IMR-90 (cell line): ENCODE data around the gene NTRK3. TPM values are rescaled to one million over a fixed set of nuclear protein-coding genes. Genes with fewer than 3 reads are reported as not detected.

Experiments used
- ATAC-seq: fragments of 200-7000 bp; cut with Tn5 transposase; 2 replicates; pipeline ENCODE4 v1.9.1; 2020; ENCODE audit warnings: low read depth, mild to moderate bottlenecking, moderate library complexity
- BruUV-seq: library from RNA; stranded (reverse); fragments of 400-500 nt; replicated peaks from 2 replicates; lab custom pipeline; 2021; lab: Mats Ljungman, UMichigan
- CTCF ChIA-PET: fragments of 300-600 bp; formaldehyde crosslinking; extraction: SDS; loops from one replicate; lab custom pipeline; 2021; ENCODE audit warnings: antibody characterized with exemption; lab: Yijun Ruan, JAX
- POLR2A ChIA-PET: fragments of 300-600 bp; sonication (Branson Sonifier 250); formaldehyde crosslinking; loops from one replicate; lab custom pipeline; 2022; ENCODE audit warnings: antibody characterized with exemption; ENCODE audit not compliant: unreplicated experiment; lab: Charles Lee
- DNase-seq: peaks from one replicate; pipeline ENCODE4 v3.0.0; 2013
- H2AFZ ChIP-seq: replicated peaks from 2 replicates; pipeline ENCODE3; 2013; ENCODE audit warnings: low read length, mild to moderate bottlenecking; ENCODE audit not compliant: poor library complexity
- H2AK5ac ChIP-seq: 2 replicates; pipeline ENCODE4 v1.6.1; 2013; ENCODE audit warnings: low read depth, low read length, inconsistent platforms
- H2AK9ac ChIP-seq: replicated peaks from 2 replicates; pipeline ENCODE3; 2013; ENCODE audit warnings: mild to moderate bottlenecking, low read depth, low read length, moderate library complexity; ENCODE audit not compliant: poor library complexity
- H2BK120ac ChIP-seq: 2 replicates; pipeline ENCODE4 v1.6.1; 2013; ENCODE audit warnings: low read depth, low read length, inconsistent platforms
- H2BK15ac ChIP-seq: 3 replicates; pipeline ENCODE4 v1.6.1; 2013; ENCODE audit warnings: low read depth, low read length, inconsistent platforms
- H2BK20ac ChIP-seq: 2 replicates; pipeline ENCODE4 v1.6.1; 2013; ENCODE audit warnings: low read depth, mild to moderate bottlenecking, inconsistent platforms, low read length, moderate library complexity
- H2BK5ac ChIP-seq: 2 replicates; pipeline ENCODE4 v1.6.1; 2013; ENCODE audit warnings: mild to moderate bottlenecking, low read depth, low read length, inconsistent platforms; ENCODE audit not compliant: poor library complexity, severe bottlenecking
- H3K14ac ChIP-seq: replicated peaks from 2 replicates; pipeline ENCODE4 v1.6.1; 2013; ENCODE audit warnings: low read depth, low read length, inconsistent platforms
- H3K18ac ChIP-seq: 2 replicates; pipeline ENCODE4 v1.6.1; 2013; ENCODE audit warnings: low read depth, low read length, control low read depth
- H3K23ac ChIP-seq: 2 replicates; pipeline ENCODE4 v1.6.1; 2013; ENCODE audit warnings: low read depth, low read length, inconsistent platforms
- H3K27ac ChIP-seq: 2 replicates; pipeline ENCODE4 v1.5.1; 2013; ENCODE audit warnings: mild to moderate bottlenecking, control low read depth, low read length; ENCODE audit not compliant: insufficient read depth
- H3K27me3 ChIP-seq: 2 replicates; pipeline ENCODE4 v1.6.1; 2013; ENCODE audit warnings: low read length; ENCODE audit not compliant: control insufficient read depth, insufficient read depth
- H3K36me3 ChIP-seq: 2 replicates; pipeline ENCODE4 v1.6.1; 2013; ENCODE audit warnings: low read length, mixed read lengths; ENCODE audit not compliant: control insufficient read depth, insufficient read depth
- H3K4ac ChIP-seq: 2 replicates; pipeline ENCODE4 v1.6.1; 2013; ENCODE audit warnings: low read depth, low read length, inconsistent platforms
- H3K4me1 ChIP-seq: 2 replicates; pipeline ENCODE4 v1.6.1; 2013; ENCODE audit warnings: low read length, mixed read lengths; ENCODE audit not compliant: control insufficient read depth, insufficient read depth
- H3K4me2 ChIP-seq: 2 replicates; pipeline ENCODE4 v1.6.1; 2013; ENCODE audit warnings: low read depth, mild to moderate bottlenecking, control low read depth, low read length, moderate library complexity
- H3K4me3 ChIP-seq: 2 replicates; pipeline ENCODE4 v1.5.1; 2013; ENCODE audit warnings: low read depth, mild to moderate bottlenecking, control low read depth, low read length, moderate library complexity; ENCODE audit not compliant: insufficient read depth
- H3K56ac ChIP-seq: 2 replicates; pipeline ENCODE4 v1.6.1; 2013; ENCODE audit warnings: low read length, inconsistent platforms; ENCODE audit not compliant: insufficient read depth; ENCODE audit errors: extremely low read depth
- H3K79me1 ChIP-seq, 2 experiments: 2 replicates each; pipeline ENCODE4 v1.6.1; 2013; ENCODE audit warnings: low read length in 2 of 2, inconsistent platforms in 1 of 2, low read depth in 1 of 2
- H3K9ac ChIP-seq: 2 replicates; pipeline ENCODE4 v1.6.1; 2013; ENCODE audit warnings: low read depth, low read length, control low read depth
- H3K9me1 ChIP-seq: 2 replicates; pipeline ENCODE4 v1.6.1; 2013; ENCODE audit warnings: low read length, inconsistent platforms; ENCODE audit not compliant: insufficient read depth
- H3K9me3 ChIP-seq: 2 replicates; pipeline ENCODE4 v1.6.1; 2013; ENCODE audit warnings: low read length; ENCODE audit not compliant: control insufficient read depth, insufficient read depth
- H4K20me1 ChIP-seq: 2 replicates; pipeline ENCODE4 v1.6.1; 2013; ENCODE audit warnings: low read length, inconsistent platforms; ENCODE audit not compliant: insufficient read depth
- H4K5ac ChIP-seq: 2 replicates; pipeline ENCODE4 v1.6.1; 2013; ENCODE audit warnings: mild to moderate bottlenecking, low read depth, low read length, control low read depth
- H4K8ac ChIP-seq, 2 experiments: 2 replicates each; pipeline ENCODE4 v1.6.1; 2013; ENCODE audit warnings: low read depth in 2 of 2, low read length in 2 of 2, control low read depth in 1 of 2, inconsistent platforms in 1 of 2
- H4K91ac ChIP-seq: 2 replicates; pipeline ENCODE4 v1.6.1; 2013; ENCODE audit warnings: low read depth, low read length, inconsistent platforms; ENCODE audit not compliant: insufficient read depth
- BHLHE40 ChIP-seq: fragments of 150-350 bp; IDR thresholded peaks from 2 replicates; pipeline ENCODE4 v1.6.1; 2016; ENCODE audit warnings: mild to moderate bottlenecking, low read depth, low read length
- CEBPB ChIP-seq: IDR thresholded peaks from 2 replicates; pipeline ENCODE4 v1.6.1; 2012; ENCODE audit warnings: low read depth, low read length, improper control_type of control experiment
- CHD1 ChIP-seq: IDR thresholded peaks from 2 replicates; pipeline ENCODE4 v1.6.1; 2012; ENCODE audit warnings: low read depth, low read length, improper control_type of control experiment
- FOS ChIP-seq: fragments of 150-350 bp; IDR thresholded peaks from 2 replicates; pipeline ENCODE4 v1.6.1; 2016; ENCODE audit warnings: low read depth, low read length
- MAFK ChIP-seq: IDR thresholded peaks from 2 replicates; pipeline ENCODE4 v1.6.1; 2012; ENCODE audit warnings: low read depth, low read length, improper control_type of control experiment
- MAZ ChIP-seq: IDR thresholded peaks from 2 replicates; pipeline ENCODE4 v1.6.1; 2012; ENCODE audit warnings: low read depth, mild to moderate bottlenecking, low read length, improper control_type of control experiment, moderate library complexity, borderline replicate concordance
- MXI1 ChIP-seq: IDR thresholded peaks from 2 replicates; pipeline ENCODE4 v1.6.1; 2012; ENCODE audit warnings: low read depth, mild to moderate bottlenecking, low read length, moderate library complexity, borderline replicate concordance
- NFE2L2 ChIP-seq: fragments of 150-350 bp; IDR thresholded peaks from 2 replicates; pipeline ENCODE4 v1.6.1; 2016; ENCODE audit warnings: low read depth, mild to moderate bottlenecking, low read length
- POLR2A ChIP-seq: IDR thresholded peaks from 2 replicates; pipeline ENCODE4 v1.6.1; 2012; ENCODE audit warnings: mild to moderate bottlenecking, low read depth, low read length
- RAD21 ChIP-seq: IDR thresholded peaks from 2 replicates; pipeline ENCODE4 v1.6.1; 2012; ENCODE audit warnings: low read length, improper control_type of control experiment
- RCOR1 ChIP-seq: IDR thresholded peaks from 2 replicates; pipeline ENCODE4 v1.6.1; 2012; ENCODE audit warnings: mild to moderate bottlenecking, low read length, improper control_type of control experiment; ENCODE audit not compliant: insufficient replicate concordance
- RFX5 ChIP-seq: IDR thresholded peaks from 2 replicates; pipeline ENCODE4 v1.8.0; 2012; ENCODE audit warnings: low read depth, mild to moderate bottlenecking, low read length, moderate library complexity
- SMC3 ChIP-seq: fragments of 150-350 bp; IDR thresholded peaks from 2 replicates; pipeline ENCODE4 v1.6.1; 2016; ENCODE audit warnings: low read depth, mild to moderate bottlenecking, antibody characterized with exemption, low read length, moderate library complexity
- WGBS, 2 experiments: methylation state at CpG; one replicate each; pipeline versions ENCODE4 v1.1.5 to v1.1.7; 2013; ENCODE audit warnings: missing lambda C conversion rate in 2 of 2; ENCODE audit not compliant: insufficient read length in 1 of 2; ENCODE audit errors: extremely low coverage in 2 of 2; 5-methylcytosine and 5-hydroxymethylcytosine counted together
- dilution Hi-C: fragments of 300-500 bp; cut with HindIII; formaldehyde crosslinking; loops from one replicate; pipeline ENCODE4 v1.14.3; 2018; ENCODE audit warnings: low sequenced_read_pairs; ENCODE audit not compliant: unreplicated experiment
- in situ Hi-C: fragments of 300-500 bp; cut with MboI; formaldehyde crosslinking; loops from 3 replicates; pipeline ENCODE4 v1.14.3; 2019; ENCODE audit warnings: low sequenced_read_pairs, inconsistent platforms, mixed read lengths
- intact Hi-C: fragments of 100-400 bp; cut with micrococcal nuclease; formaldehyde crosslinking; loops from 2 replicates; pipeline ENCODE4 v1.10.0; 2022
- polyA plus RNA-seq, 3 experiments: library from polyadenylated mRNA; depleted of rRNA; stranded (reverse); fragments of >200 nt; gene quantifications; 2 replicates each; pipeline ENCODE4 v1.2.3, GENCODE V29; 2012; ENCODE audit warnings: low replicate concordance in 1 of 3
- total RNA-seq: library from RNA; depleted of rRNA; stranded (reverse); fragments of >200 nt; gene quantifications from 2 replicates; pipeline ENCODE4 v1.2.3, GENCODE V29; 2012
- TF ChIP-seq, protein P1 (sequence below): fragments of 150-350 bp; IDR thresholded peaks from 2 replicates; pipeline ENCODE4 v1.6.1; 2016; ENCODE audit warnings: low read depth, mild to moderate bottlenecking, low read length, moderate library complexity, borderline replicate concordance
- TF ChIP-seq, protein P2 (sequence below): fragments of 150-350 bp; IDR thresholded peaks from 2 replicates; pipeline ENCODE4 v1.6.1; 2017; ENCODE audit warnings: mild to moderate bottlenecking, antibody characterized with exemption, low read length, low read depth
- TF ChIP-seq, protein P3 (sequence below): conservative IDR thresholded peaks from 2 replicates; pipeline ENCODE4 v1.5.1; 2012; ENCODE audit warnings: mild to moderate bottlenecking, low read depth, low read length, improper control_type of control experiment

NTRK3 gene
- total and polyA plus RNA-seq, 2 of the 4 experiments (the other 2 are of a cell fraction): under 0.01 to 0.15 TPM

DNA sequence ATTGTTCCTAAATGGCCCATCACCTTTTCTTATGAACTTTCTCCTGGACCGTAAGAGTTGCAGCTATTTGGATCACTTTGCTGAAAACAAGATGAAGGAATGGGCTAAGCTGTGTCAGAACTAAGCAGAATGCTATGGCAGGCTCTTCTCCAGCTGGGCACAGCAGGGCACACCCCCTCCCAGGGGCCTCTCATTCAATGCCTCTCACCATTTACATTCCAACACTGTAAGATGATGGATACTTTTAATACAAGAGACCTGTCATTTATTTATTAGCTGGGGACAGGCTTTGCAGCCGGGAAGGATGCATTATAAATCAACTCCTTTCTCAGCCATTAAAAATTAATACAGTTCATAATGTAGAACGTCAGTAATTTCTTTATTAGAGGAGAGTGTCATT lies 240.1 kb downstream of the NTRK3 start:
- no peak overlapping the region for H2BK5ac ChIP-seq
- H3K4me2 ChIP-seq: no peak overlapping the region
- no peaks in the 10 kb centered on the region for H3K9me1 ChIP-seq
- H2AK5ac ChIP-seq: no peak overlapping the region
- no peak overlapping the region for H4K5ac ChIP-seq
- no peak overlapping the region for H3K18ac ChIP-seq
- DNase-seq (no peak), ATAC-seq (no peak)
- intact Hi-C loops (no loop called here), dilution Hi-C loops (no loop called here), in situ Hi-C loops (no loop called here)
- no peak overlapping the region for H2BK15ac ChIP-seq
- CTCF ChIA-PET: no interaction called here
- H3K27ac ChIP-seq: no peak overlapping the region
- peaks cover 18% of the 10 kb centered on the region for H3K9me3 ChIP-seq
- no peak overlapping the region for H4K91ac ChIP-seq
- no peaks in the 10 kb centered on the region for H3K36me3 ChIP-seq
- no peak overlapping the region for H3K14ac ChIP-seq
- no peak overlapping the region for H3K23ac ChIP-seq
- H2BK120ac ChIP-seq: no peak overlapping the region
- no peaks in the 10 kb centered on the region for H4K20me1 ChIP-seq
- no peak overlapping the region for H3K56ac ChIP-seq
- no peak overlapping the region for H3K4me3 ChIP-seq
- no TSS peak for BruUV-seq
- H2BK20ac ChIP-seq: no peak overlapping the region
- no peak overlapping the region for H2AK9ac ChIP-seq
- no peaks in the 10 kb centered on the region for H3K4me1 ChIP-seq
- WGBS, 2 experiments: no CpG with 5 or more reads among the region's 3 CpGs
- TF ChIP-seq, protein P1, sequence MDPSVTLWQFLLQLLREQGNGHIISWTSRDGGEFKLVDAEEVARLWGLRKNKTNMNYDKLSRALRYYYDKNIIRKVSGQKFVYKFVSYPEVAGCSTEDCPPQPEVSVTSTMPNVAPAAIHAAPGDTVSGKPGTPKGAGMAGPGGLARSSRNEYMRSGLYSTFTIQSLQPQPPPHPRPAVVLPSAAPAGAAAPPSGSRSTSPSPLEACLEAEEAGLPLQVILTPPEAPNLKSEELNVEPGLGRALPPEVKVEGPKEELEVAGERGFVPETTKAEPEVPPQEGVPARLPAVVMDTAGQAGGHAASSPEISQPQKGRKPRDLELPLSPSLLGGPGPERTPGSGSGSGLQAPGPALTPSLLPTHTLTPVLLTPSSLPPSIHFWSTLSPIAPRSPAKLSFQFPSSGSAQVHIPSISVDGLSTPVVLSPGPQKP: no peak
- TF ChIP-seq BHLHE40: no peak
- TF ChIP-seq MXI1: no peak
- TF ChIP-seq MAFK: no peak
- TF ChIP-seq CEBPB: no peak
- TF ChIP-seq, protein P2, sequence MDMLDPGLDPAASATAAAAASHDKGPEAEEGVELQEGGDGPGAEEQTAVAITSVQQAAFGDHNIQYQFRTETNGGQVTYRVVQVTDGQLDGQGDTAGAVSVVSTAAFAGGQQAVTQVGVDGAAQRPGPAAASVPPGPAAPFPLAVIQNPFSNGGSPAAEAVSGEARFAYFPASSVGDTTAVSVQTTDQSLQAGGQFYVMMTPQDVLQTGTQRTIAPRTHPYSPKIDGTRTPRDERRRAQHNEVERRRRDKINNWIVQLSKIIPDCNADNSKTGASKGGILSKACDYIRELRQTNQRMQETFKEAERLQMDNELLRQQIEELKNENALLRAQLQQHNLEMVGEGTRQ: no peak
- no peak for TF ChIP-seq SMC3
- TF ChIP-seq NFE2L2: no peak
- no peak for TF ChIP-seq MAZ
- TF ChIP-seq POLR2A: no peak
- TF ChIP-seq RCOR1: no peak
- TF ChIP-seq RAD21: no peak
- TF ChIP-seq FOS: no peak
- no peak for TF ChIP-seq CHD1
- no peak for TF ChIP-seq RFX5
- TF ChIP-seq, protein P3, sequence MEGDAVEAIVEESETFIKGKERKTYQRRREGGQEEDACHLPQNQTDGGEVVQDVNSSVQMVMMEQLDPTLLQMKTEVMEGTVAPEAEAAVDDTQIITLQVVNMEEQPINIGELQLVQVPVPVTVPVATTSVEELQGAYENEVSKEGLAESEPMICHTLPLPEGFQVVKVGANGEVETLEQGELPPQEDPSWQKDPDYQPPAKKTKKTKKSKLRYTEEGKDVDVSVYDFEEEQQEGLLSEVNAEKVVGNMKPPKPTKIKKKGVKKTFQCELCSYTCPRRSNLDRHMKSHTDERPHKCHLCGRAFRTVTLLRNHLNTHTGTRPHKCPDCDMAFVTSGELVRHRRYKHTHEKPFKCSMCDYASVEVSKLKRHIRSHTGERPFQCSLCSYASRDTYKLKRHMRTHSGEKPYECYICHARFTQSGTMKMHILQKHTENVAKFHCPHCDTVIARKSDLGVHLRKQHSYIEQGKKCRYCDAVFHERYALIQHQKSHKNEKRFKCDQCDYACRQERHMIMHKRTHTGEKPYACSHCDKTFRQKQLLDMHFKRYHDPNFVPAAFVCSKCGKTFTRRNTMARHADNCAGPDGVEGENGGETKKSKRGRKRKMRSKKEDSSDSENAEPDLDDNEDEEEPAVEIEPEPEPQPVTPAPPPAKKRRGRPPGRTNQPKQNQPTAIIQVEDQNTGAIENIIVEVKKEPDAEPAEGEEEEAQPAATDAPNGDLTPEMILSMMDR: no peak
- H3K27me3 ChIP-seq: no peaks in the 10 kb centered on the region
- no peak overlapping the region for H3K4ac ChIP-seq
- no peak overlapping the region for H2AFZ ChIP-seq
- H4K8ac ChIP-seq: no peak overlapping the region
- POLR2A ChIA-PET: no interaction called here
- H3K9ac ChIP-seq: no peak overlapping the region
- H3K79me1 ChIP-seq: no peaks in the 10 kb centered on the region
